HepG2 (cell line): ENCODE data around the gene PKMYT1. TPM values are rescaled to one million over a fixed set of nuclear protein-coding genes. Genes with fewer than 3 reads are reported as not detected.

Experiments
- ATRX ChIP-seq: sonication (generic); formaldehyde crosslinking; IDR thresholded peaks from 2 replicates; pipeline ENCODE4 v1.4.0; 2020; ENCODE audit warnings: missing genetic modification reagents, borderline replicate concordance
- FOSL2 ChIP-seq: sonication (generic); formaldehyde crosslinking; IDR thresholded peaks from 2 replicates; pipeline ENCODE4 v1.4.0; 2020; ENCODE audit warnings: missing genetic modification reagents
- GABPB1 ChIP-seq: IDR thresholded peaks from 2 replicates; pipeline ENCODE4 v1.6.1; 2016; ENCODE audit warnings: mild to moderate bottlenecking, missing genetic modification reagents, moderate library complexity, missing compliant biosample characterization
- IKZF5 ChIP-seq: IDR thresholded peaks from 2 replicates; pipeline ENCODE4 v1.6.1; 2018; ENCODE audit warnings: missing genetic modification reagents, mild to moderate bottlenecking, missing compliant biosample characterization
- KLF9 ChIP-seq: IDR thresholded peaks from 2 replicates; pipeline ENCODE4 v1.6.1; 2016; ENCODE audit warnings: low read depth
- MLXIP ChIP-seq: sonication (generic); formaldehyde crosslinking; IDR thresholded peaks from 2 replicates; pipeline ENCODE4 v1.9.0; 2021; ENCODE audit warnings: missing genetic modification reagents, borderline replicate concordance
- NFKB2 ChIP-seq: sonication (generic); formaldehyde crosslinking; IDR thresholded peaks from 2 replicates; pipeline ENCODE4 v1.4.0; 2020; ENCODE audit warnings: missing genetic modification reagents, borderline replicate concordance
- RBAK ChIP-seq: sonication (generic); formaldehyde crosslinking; IDR thresholded peaks from 2 replicates; pipeline ENCODE4 v1.5.1; 2020; ENCODE audit warnings: mild to moderate bottlenecking, missing genetic modification reagents
- SKI ChIP-seq: fragments of 450-650 bp; IDR thresholded peaks from one replicate; pipeline ENCODE4 v1.6.1; 2018; ENCODE audit warnings: mild to moderate bottlenecking; ENCODE audit not compliant: partially characterized antibody
- SKIL ChIP-seq: sonication (generic); formaldehyde crosslinking; IDR thresholded peaks from 2 replicates; pipeline ENCODE4 v1.8.0; 2022; ENCODE audit warnings: missing genetic modification reagents, mild to moderate bottlenecking, moderate library complexity, borderline replicate concordance
- ZBTB38 ChIP-seq: sonication (generic); formaldehyde crosslinking; IDR thresholded peaks from 2 replicates; pipeline ENCODE4 v1.5.1; 2020; ENCODE audit warnings: mild to moderate bottlenecking, missing genetic modification reagents
- ZEB1 ChIP-seq: IDR thresholded peaks from 2 replicates; pipeline ENCODE4 v1.6.1; 2012; ENCODE audit warnings: mild to moderate bottlenecking, low read depth, inconsistent platforms; ENCODE audit not compliant: insufficient replicate concordance
- ZKSCAN8 ChIP-seq: IDR thresholded peaks from 2 replicates; pipeline ENCODE4 v1.6.1; 2016; ENCODE audit warnings: borderline replicate concordance, missing genetic modification reagents, missing compliant biosample characterization
- ZNF121 ChIP-seq: sonication (generic); formaldehyde crosslinking; IDR thresholded peaks from 2 replicates; pipeline ENCODE4 v1.5.0; 2020; ENCODE audit warnings: mild to moderate bottlenecking, missing genetic modification reagents
- ZNF205 ChIP-seq: IDR thresholded peaks from 2 replicates; pipeline ENCODE4 v1.6.1; 2018; ENCODE audit warnings: missing biosample characterization, missing genetic modification reagents
- ZNF207 ChIP-seq: fragments of 450-650 bp; IDR thresholded peaks from 2 replicates; pipeline ENCODE4 v1.6.1; 2016; ENCODE audit warnings: antibody characterized with exemption, borderline replicate concordance
- ZNF264 ChIP-seq: sonication (generic); formaldehyde crosslinking; IDR thresholded peaks from 2 replicates; pipeline ENCODE4 v1.4.0; 2020; ENCODE audit warnings: missing genetic modification reagents
- ZNF367 ChIP-seq: sonication (generic); formaldehyde crosslinking; IDR thresholded peaks from 2 replicates; pipeline ENCODE4 v1.4.0; 2020; ENCODE audit warnings: missing genetic modification reagents, borderline replicate concordance
- ZNF543 ChIP-seq: sonication (generic); formaldehyde crosslinking; IDR thresholded peaks from 2 replicates; pipeline ENCODE4 v1.4.0; 2020; ENCODE audit warnings: mild to moderate bottlenecking, missing genetic modification reagents
- ZNF549 ChIP-seq: sonication (generic); formaldehyde crosslinking; IDR thresholded peaks from 2 replicates; pipeline ENCODE4 v1.5.0; 2020; ENCODE audit warnings: missing genetic modification reagents
- ZNF674 ChIP-seq: sonication (generic); formaldehyde crosslinking; IDR thresholded peaks from 2 replicates; pipeline ENCODE4 v1.5.0; 2020; ENCODE audit warnings: low read depth, mild to moderate bottlenecking, missing genetic modification reagents
- ZSCAN21 ChIP-seq: sonication (generic); formaldehyde crosslinking; IDR thresholded peaks from 2 replicates; pipeline ENCODE4 v1.8.0; 2022; ENCODE audit warnings: mild to moderate bottlenecking, missing genetic modification reagents, moderate library complexity, borderline replicate concordance
- ZSCAN9 ChIP-seq: IDR thresholded peaks from 2 replicates; pipeline ENCODE4 v1.6.1; 2016; ENCODE audit warnings: borderline replicate concordance
- polyA plus RNA-seq, 8 experiments: library from polyadenylated mRNA; depleted of rRNA in 3 of 8; stranded (reverse) in 7 of 8; unstranded in 1 of 8; fragments of >200 nt; fragmentation: Illumina TruSeq in 4 of 8; extraction: Trizol in 4 of 8; gene quantifications; 2 replicates each; pipeline versions ENCODE4 v1.2.1 to v1.2.3, GENCODE V29; 2011 to 2016; ENCODE audit warnings: low read depth in 4 of 8, missing spikeins in 1 of 8, mixed read lengths in 1 of 8; ENCODE audit not compliant: insufficient read depth in 1 of 8
- total RNA-seq, 5 experiments: library from RNA; depleted of rRNA; stranded (reverse); fragments of >200 nt; fragmentation: Illumina TruSeq; extraction: Trizol; gene quantifications; 2 replicates each; pipeline ENCODE4 v1.2.3, GENCODE V29; 2016; ENCODE audit warnings: low read depth in 1 of 5

The PKMYT1 gene
- total and polyA plus RNA-seq, 2 of the 13 experiments (the other 11 are each of a cell fraction or from before 2014, with no cell fraction given) = 7.0 to 27.8 TPM

- TF ChIP-seq SKIL (no peak), ZNF121 (CRISPR knock-in tag) (no peak), KLF9 (CRISPR knock-in tag) (no peak), ZNF543 (CRISPR knock-in tag) (no peak; the same call in 1 of the 2 replicates), ZNF549 (CRISPR knock-in tag) (no peak), GABPB1 (peak; percentile 48; the same call in 1 of the 2 replicates), ZNF205 (CRISPR knock-in tag) (no peak), SKI (no peak), RBAK (CRISPR knock-in tag) (no peak), ZNF207 (no peak), IKZF5 (CRISPR knock-in tag) (no peak), ZEB1 (no peak), ZKSCAN8 (CRISPR knock-in tag) (no peak), ZNF674 (CRISPR knock-in tag) (no peak), ZSCAN21 (CRISPR knock-in tag) (no peak), ZSCAN9 (CRISPR knock-in tag) (no peak), FOSL2 (no peak), MLXIP (no peak), ZBTB38 (CRISPR knock-in tag) (no peak), ATRX (no peak), ZNF264 (no peak), ZNF367 (no peak), NFKB2 (CRISPR knock-in tag) (peak; percentile 32; the same call in 1 of the 2 replicates)
Observed at GRCh38 chr16:2964475-2965336, 15.5 kb downstream of the PKMYT1 start (continued).
